GM23248 (cell line): ENCODE results near the gene RNF138.

ENCODE experiments used
- EZH2 ChIP-seq: fragments of 200-600 bp; sonication (generic); IDR thresholded peaks from 2 replicates; pipeline ENCODE4 v1.6.1; 2018; ENCODE audit warnings: antibody characterized with exemption, mild to moderate bottlenecking; ENCODE audit not compliant: insufficient read depth, poor library complexity, severe bottlenecking
- EZH2phosphoT487 ChIP-seq: fragments of 200-600 bp; sonication (generic); IDR thresholded peaks from 2 replicates; pipeline ENCODE4 v1.6.1; 2018; ENCODE audit warnings: antibody characterized with exemption, moderate library complexity, mild to moderate bottlenecking, low read depth; ENCODE audit not compliant: insufficient read depth

DNA sequence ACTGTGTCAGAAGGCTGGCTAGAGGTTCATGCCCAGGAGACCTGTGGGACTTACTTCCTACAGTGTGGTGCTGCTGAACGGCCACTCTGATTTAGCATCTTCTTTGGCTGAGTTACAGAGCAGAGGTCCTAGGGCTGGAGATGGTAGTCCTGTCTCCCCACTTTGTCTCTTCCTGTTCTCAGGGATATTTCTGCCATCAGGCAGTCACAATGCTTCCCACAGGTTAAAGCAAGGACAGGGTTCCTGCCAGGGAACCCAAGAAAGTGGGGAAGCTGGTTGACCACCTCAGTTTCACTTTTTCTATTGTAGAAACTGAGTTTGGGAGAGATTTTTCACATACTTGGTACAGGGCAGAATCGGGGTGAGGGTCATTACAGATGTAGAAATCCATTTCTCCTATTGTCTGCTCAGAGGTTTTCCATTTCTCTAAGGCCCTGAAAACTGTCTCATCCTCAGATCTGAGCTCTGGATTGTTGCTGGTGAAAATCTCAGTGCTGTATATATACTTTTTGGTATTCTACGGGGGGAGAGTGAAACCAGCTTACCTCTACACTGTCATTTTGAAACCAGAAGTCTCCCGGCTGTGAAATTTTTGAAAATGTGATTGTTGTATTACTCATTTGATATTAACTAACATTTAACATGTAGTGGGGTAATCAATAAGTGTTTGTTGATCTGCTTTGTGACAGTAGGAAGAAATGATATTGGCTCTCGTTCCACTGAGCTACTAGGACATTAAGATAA, 61.2 kb downstream of the RNF138 start:
- TF ChIP-seq EZH2 (no peak), EZH2phosphoT487 (no peak)
